GM21367 (cell line): ENCODE measurements around the gene HYDIN.
"Not testable (repeated sequence)": the region's sequence is repeated elsewhere in the genome, so short reads cannot be mapped to it uniquely, and the experiment has no call there.

ENCODE experiments used
- ATAC-seq: cut with Tn5 transposase; IDR thresholded peaks from one replicate; pipeline ENCODE4 v1.9.1; 2021; ENCODE audit not compliant: unreplicated experiment

Gene HYDIN

DNA sequence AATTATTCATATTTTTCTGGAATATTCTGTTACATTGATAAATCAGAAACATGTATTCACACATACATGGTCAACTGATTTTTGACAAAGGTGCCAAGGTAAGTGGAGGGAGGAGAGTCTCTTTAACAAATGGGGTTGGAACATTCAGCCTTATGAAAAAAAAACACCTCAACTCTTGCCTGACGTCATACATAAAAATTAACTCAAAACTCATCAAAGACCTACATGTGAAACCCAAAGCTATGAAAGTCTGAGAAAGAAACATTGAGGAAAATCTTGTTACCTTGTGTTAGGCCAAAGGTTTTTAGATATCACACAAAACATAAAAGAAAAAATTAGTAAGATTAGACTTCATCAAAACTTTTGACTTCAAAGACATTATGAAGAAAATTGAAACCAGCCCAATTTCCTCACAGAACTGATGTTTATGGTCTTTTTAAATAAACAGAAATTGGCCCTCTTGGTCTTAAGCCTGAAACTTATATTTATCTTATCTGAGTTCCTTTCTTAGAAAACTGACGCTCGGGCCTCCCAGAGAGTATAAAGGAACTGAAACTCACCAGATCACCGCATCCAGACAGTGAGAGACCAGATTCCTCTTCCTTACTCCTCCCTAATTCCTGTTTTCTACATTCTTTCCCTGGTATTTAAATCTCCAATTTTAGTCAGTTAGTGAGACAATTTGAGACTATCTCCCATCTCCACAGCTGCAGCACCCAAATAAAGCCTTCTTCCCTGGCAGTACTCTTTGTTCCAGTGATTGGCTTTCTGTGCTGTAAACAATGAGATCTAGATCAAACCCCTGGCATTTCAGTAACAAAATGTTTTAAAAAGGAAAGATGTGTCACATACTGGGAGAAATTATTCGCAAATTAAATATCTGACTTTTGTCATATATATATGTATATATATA lies 4.0 kb downstream of the HYDIN start:
- no peak for ATAC-seq

GRCh38 chr16:71225145-71225544 lies 5.4 kb downstream of the HYDIN start:
- ATAC-seq = no peak

DNA sequence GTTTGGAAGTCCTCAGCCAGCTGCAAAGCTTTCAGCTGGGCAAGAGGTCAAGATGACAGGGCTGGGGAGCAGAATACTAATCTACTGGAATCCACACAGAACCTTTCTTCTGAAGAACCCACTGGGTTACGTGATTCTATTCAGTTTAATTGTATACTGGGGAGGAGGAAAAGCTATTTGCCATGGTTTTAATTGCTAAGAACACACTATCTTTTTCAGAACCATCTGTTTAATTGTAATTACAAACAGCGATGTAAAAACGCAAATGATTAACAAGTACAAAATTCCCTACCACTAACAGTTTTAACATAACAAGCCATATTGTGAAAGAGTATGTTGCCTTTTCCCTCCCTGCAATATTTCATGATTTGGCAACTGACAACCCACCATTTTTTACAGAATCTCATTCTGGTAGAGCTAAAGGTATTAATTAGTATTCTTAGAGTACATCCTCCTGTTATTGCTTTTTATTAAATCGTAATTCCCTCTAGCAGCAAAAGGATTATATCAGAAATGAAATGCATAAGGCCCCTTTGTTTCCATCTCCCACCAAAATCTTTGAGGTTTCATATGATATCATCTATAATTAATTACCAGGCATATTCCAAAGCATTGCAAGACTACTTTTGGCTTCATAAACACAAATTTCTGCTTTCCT lies 12.1 kb downstream of the HYDIN start:
- no peak for ATAC-seq

GRCh38 chr16:71217506-71217905 lies 13.0 kb downstream of the HYDIN start:
- ATAC-seq = no peak

DNA sequence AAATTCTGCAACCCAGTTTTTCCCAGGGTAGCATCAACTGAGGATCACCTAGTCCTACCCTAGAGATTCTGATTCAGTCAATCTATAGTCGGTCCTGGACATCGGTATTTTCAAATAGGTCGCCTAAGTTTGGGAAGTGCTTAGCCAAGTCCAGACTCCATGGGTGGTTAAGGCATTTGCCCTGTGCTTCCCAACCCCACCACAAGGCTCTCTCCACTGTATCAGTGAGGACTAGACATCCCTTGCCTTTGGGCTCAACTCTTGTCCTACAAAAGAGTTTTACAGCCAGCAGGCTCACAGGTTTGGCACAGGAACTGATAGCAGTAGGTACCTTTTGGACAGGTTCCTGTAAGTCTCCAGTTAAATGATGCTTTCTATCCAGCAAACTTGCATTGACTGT lies 13.8 kb downstream of the HYDIN start:
- no peak for ATAC-seq

GRCh38 chr16:71214746-71215381 lies 15.7 kb downstream of the HYDIN start:
- no peak for ATAC-seq

DNA sequence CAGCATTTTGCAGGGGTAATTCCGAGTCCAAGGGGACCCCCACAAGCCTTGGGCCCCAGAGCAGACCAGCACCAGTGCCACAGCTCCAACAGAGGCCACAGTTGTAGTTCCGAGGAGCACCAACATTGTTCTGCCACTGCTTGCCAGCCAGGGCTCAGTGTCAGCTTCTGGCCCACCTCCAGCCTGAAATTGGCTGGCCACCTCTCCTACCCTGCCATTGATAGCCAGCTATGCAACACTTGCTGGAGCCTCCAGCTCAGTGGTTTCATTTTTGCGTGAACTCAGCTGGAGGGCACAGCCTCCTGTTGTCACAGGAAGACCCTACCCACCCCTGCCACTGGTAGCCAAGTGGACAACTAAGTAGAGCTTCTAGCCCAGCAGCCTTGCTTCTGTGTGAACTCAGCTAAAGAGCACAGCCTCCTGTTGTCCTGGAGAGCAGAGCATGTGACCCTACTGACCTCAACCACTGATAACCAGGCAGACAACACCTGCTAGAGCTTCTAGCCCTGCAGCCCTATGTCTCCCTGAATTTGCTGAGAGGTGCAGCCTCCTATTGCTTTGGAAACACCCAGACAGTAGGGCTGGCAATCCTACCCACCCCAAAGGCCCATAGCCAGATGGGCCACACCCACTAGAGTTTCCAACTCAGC lies 24.9 kb downstream of the HYDIN start:
- ATAC-seq = no peak

- no peak for ATAC-seq
These were observed 26.9 kb downstream of the HYDIN start for GRCh38 chr16:71203631-71204030.

DNA sequence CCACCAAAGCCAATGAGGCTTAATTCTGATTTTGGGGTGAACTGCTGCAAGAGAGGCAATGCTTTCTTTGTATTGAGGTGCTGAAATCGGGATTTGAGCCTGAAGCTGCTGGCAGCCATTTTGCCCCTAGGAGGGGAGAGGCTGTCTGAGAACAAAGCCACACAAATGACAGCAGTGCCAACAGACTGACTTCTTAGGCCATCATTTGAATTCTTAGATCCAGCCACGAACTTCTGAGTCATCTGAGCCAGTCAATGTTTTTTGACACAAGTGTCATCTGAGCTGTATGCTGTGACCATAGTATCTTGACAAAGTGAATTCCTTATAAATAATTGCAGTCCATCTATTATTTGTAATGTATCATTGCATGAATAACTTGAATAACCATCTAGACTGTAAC lies 29.0 kb downstream of the HYDIN start:
- ATAC-seq = no peak

GRCh38 chr16:71201054-71201453 lies 29.5 kb downstream of the HYDIN start:
- ATAC-seq = no peak

DNA sequence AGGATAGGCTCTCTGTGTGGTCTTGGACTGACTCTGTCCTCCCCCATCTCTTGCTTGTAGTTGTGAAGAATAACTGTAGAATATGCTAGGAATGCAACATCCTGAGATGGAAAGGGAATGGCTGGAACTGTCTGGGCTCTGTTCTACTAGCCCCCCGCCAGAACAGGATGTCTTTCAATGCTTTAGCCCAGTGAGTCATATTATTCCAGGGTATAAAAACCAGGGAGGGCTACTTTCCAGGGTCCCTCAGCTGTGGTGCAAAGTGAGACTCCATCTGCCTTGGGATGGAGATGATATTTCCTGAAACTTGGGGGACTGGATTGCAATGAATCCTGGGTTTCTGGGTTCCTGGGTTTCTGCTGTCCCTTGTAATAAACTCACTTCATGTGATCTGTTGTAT lies 32.1 kb downstream of the HYDIN start:
- ATAC-seq = no peak

- ATAC-seq = no peak
These were observed 38.1 kb downstream of the HYDIN start for GRCh38 chr16:71192387-71192786.

DNA sequence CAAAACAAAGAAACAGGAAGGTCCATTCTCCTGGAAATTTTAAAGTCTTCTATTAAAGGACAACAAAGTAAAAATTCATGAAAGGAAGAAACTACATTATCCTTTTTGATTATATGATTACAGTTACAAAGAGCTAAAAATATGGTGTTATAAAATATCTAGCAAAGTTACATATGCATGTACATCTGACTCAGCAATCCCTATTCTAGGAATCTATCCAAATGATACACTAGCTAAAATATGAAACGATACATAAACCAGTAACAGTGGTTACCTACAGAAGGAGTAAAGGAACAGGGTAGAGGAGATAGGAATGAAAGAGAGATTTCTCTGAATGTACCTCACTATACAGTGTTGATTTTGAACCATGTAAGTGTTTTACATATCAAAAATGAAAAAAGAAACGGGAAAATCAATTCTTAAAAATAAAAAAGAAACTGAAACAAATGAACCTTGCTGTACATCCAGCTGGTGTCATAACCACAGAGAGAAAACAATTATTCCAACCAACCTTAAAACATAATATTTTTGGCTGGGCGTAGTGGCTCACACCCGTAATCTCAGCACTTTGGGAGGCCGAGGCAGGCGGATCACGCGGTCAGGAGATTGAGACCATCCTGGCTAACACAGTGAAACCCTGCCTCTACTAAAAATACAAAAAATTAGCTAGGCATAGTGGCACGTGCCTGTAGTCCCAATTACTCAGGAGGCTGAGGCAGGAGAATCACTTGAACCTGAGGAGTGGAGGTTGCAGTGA lies 41.4 kb downstream of the HYDIN start:
- no peak for ATAC-seq

GRCh38 chr16:71185347-71185746 lies 45.2 kb downstream of the HYDIN start:
- no peak for ATAC-seq

DNA sequence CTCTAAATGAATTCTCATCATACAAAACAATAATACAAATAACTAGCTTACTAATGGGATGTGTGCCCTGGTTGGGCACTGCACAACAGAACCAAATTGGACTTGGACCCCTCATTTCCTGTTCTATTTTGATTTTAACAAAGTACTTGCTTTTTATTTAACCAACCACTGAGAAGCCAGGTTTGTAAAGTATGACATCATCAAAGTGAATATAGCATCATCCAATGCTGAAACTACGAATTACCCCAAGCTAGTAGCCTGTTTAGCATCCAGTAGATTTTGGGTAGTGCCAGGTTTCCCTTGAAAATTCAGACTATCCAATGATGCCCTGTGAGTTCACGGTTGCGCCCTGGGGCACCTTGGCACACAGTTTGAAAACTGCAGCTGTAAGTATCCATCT lies 51.0 kb downstream of the HYDIN start:
- no peak for ATAC-seq

DNA sequence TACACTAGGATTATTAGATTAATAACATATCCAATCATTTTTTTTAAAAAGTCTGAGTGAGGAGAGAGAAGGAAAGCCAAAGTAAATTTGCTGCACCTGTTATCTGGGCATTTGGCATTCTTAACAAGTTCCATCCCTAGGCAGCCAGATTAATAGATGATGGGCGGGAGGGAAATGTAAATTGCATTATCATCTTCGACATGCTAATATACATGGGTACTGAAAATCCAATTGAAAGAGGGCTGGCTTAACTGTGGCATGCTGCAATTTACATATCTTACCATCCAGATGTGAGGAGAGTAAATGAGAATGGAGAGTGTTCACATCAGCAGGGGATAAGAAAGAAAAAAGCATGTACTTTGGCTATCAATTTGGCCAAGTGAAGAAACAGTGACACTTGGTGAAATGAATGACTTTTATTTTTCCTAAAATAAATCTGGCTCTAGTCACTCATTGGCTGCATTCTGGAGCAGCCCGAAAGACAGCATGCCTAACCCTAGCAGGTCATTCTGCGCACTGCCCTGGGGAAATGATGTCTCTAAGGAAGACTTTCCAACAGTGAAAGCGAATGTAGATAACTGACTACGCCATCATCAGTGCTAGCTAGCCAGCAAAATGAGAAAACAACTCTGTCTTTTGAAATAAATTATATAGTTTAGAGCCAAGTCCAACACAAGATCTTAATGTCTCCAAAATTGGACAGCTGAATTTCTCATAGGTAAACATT lies 57.9 kb downstream of the HYDIN start:
- no peak for ATAC-seq

GRCh38 chr16:71161007-71161406 lies 69.5 kb downstream of the HYDIN start:
- ATAC-seq = not testable (repeated sequence)

GRCh38 chr16:71157278-71157677 lies 73.2 kb downstream of the HYDIN start:
- not testable (repeated sequence) for ATAC-seq

DNA sequence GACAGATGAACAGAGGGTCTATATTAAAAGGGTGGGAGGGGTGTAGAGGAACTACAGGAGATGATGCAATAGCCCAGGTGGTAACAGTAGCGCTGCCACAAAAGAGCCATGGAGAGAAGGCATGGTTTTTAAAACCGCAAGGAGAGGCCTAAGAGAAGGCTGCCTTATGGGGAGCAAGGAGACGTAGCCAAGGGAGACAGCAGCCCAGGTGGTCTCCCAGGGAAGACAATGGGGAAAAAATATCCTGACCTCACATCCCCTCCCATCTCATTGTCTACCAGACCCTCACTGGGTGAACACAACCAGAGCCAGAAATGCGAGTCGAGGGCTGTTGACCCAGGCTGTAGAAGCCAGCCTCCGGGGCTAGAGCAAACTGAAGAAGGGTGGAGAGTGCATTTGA lies 77.2 kb downstream of the HYDIN start:
- ATAC-seq = not testable (repeated sequence)

GRCh38 chr16:71151654-71152053 lies 78.9 kb downstream of the HYDIN start:
- ATAC-seq = not testable (repeated sequence)
